Stimulated activated naive CD8-positive, alpha-beta T cell treated with anti-CD3 and anti-CD28 coated beads, Interleukin-15, Interleukin-2, amounts not matched to agents 100 U/mL and 50 U/mL, for 24 hours (primary cell): ENCODE data around the gene POU2F1.

Experiments used
- ATAC-seq: fragments of 150-1000 bp; cut with Tn5 transposase; one replicate; pipeline ENCODE4 v1.10.0; 2021
- DNase-seq: peaks from one replicate; pipeline ENCODE4 v3.0.0; 2021

Gene POU2F1

DNA sequence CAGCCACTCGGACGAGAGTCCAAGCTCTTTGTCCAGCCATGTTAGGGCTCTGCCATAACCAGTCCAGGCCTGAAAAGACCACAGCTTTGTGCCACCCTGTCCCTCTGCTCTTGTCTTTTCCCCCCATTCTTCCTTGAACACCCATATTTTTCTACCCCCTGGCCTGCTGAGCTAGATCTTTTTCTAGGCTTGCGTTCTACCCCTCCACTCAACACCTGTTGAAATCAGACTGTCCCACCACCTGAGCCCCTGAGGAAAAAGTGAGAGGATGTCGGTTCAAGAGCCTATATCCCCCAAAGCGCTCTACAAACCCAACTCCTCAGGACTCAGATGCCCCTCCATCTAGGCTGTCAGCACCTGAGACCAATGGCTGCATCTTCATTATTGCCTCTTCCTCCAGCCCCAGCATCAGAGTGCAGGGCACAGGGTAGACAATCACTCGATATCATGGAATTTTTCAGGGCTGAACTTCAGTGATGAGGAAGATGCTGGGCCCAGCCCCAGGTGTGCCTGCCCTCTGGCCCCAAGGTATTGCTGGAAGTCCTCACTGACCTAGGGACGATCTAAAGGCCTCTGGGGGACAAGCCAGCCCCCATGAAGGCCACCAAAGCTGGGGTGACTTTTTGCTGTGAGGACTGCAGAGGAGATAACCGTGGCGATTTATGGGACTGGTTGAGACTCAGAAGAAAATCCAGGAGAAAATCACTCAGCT is 222.3 kb downstream of the POU2F1 start:
- ATAC-seq (no peak), DNase-seq (no peak)

DNA sequence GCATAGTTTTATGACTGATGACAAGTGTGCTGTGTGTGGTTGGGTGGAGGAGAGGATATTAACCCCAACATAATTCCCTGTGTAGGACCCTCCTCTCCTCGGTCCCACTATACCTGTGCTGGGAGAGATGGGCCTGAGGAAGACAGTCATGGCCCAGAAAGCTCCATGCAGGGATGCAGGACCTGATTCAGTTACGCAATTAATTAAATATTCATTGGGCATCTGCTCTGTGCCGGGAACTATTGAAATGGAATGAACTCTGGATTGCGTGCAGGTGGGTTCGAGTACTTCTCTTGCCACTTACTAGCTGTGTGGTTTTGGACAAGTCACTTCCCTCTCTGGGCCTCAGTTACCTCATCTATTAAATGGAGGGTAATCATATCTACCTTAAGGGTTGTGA is 223.1 kb downstream of the POU2F1 start:
- ATAC-seq (no peak), DNase-seq (no peak)

DNA sequence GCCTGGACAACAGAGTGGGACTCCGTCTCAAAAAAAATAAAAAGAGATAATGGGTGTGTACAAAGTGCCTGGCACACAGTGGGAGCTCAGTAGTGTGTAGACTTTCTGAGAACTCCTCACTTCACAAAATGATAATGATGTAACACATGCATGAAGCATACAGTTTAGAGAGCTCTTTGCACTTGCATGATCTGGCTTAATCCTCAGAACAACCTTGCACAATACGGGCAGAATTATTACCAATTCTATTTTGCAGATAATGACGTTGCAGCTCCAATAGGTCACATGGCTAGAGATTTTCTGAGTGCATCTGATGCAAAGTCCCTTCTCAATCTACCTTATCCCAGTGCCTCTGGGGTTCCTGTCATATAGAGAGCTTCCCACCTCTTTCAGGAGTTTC is 226.3 kb downstream of the POU2F1 start:
- no peak for DNase-seq
- ATAC-seq = no peak

DNA sequence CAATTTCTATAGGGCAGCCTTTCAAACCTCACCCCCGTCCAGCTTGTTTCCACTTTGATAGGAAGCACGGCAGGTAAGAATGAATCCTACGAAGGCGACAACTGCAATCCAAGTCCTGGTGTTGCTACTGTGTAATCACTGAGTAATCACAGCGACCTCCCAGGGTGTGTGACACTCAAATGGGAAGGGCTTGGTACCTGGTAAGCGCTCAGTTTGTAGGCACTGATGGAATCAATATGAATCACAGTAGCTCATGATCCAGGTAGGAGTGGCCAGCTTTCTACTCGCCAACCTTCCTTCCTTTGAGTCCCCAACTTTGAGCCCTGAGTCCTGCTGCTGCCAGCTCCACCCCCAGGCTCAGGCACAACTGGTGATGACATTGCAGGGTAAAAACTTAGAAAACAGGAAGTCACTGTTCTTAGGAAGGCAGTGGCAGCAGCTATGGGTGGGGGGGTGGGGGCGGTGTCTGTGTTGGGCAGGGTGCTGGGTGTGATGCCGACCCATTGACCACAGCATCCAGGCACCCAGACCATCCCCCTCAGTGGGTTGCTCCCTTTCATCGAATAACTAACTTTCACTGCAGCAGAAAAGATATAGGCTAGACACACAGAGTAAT is 226.9 kb downstream of the POU2F1 start:
- ATAC-seq (peak; percentile 91), DNase-seq (peak; percentile 71)

DNA sequence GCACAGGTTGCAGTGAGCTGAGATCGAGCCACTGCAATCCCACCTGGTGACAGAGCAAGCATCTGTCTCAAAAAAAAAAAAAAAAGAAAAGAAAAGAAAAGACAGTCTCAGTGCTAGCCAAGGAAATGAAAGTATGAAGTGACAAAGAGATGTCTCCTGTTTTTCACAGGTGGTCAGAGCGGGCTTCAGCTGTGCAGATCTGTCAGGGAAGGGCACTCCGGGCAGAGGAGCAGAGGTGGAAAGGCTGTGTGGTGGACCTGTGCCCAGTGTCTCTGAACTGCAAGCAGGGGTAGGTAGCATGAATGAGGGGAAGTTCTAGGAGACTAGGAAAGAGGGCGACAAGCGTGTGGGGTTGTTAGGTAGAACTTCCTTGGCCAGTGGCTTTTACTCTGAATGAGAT is 230.2 kb downstream of the POU2F1 start:
- no peak for DNase-seq
- no peak for ATAC-seq

DNA sequence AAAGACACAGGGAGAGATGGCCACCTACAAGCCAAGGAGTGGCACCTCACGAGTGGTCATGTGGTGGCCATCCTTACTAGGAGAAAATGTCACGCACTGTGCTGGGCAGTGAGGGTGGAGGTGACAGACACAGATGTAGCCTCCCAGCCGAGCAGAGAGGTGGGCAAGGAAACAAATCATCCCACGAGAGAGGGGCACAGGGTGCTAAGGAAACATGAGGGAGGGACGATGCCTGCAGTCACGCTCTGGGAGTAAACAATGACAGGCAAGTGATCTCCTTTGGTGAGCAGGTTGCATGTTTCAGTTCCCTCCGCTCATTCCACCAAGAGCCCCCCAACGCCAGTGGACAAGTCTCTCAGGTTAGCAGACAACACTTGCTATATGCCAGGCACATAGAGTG is 231.8 kb downstream of the POU2F1 start:
- DNase-seq = no peak
- ATAC-seq = no peak

DNA sequence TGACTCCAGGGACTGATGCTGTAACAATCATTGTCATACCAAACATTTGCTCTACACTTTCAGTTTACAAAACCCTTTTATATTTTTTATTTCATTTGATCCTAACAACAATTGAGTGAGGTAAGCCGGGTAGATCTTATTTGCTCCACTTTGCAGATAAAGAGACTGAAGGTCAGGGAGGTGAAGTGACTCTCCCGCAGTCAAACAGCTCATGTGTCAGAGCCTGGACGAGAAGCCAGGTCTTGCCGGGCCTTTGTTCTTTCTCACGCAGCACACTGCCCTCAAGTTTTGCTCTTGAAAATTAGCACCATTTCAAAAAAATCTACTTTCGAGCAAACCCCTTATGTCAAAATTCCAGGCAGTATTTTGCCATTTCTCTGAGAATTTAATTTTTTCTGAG is 232.4 kb downstream of the POU2F1 start:
- no peak for ATAC-seq

DNA sequence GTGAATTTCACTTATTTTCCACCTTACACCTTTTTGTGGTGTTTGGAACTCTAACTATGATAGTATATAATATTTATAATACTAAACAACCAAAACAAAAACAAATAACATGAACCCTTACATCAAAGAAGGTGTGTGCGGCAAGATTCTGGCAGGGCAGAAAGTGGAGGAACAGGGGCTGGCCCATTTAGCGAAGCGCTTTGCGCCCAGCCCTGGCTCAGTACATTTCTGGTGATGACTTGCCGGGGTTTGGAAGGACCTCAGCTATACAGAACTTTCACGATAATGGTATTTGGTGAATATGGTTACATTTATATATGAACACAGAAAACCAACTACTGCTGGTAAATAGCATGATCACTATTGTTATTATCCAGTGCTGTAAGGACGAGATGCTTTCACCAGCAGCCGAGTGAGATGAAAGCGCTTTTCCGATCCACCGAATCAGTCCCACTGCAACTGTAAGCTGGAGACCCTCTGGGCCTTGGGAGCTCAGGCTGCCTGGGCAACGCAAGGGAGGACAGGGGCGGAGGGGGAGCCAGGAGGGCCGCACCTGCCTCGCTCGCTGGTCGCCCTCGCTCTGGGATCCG is 233.7 kb downstream of the POU2F1 start:
- peak; percentile 1 for ATAC-seq
- DNase-seq = no peak

More for the DNA sequence above, 232.4 kb downstream of the POU2F1 start:
- no peak for DNase-seq

DNA sequence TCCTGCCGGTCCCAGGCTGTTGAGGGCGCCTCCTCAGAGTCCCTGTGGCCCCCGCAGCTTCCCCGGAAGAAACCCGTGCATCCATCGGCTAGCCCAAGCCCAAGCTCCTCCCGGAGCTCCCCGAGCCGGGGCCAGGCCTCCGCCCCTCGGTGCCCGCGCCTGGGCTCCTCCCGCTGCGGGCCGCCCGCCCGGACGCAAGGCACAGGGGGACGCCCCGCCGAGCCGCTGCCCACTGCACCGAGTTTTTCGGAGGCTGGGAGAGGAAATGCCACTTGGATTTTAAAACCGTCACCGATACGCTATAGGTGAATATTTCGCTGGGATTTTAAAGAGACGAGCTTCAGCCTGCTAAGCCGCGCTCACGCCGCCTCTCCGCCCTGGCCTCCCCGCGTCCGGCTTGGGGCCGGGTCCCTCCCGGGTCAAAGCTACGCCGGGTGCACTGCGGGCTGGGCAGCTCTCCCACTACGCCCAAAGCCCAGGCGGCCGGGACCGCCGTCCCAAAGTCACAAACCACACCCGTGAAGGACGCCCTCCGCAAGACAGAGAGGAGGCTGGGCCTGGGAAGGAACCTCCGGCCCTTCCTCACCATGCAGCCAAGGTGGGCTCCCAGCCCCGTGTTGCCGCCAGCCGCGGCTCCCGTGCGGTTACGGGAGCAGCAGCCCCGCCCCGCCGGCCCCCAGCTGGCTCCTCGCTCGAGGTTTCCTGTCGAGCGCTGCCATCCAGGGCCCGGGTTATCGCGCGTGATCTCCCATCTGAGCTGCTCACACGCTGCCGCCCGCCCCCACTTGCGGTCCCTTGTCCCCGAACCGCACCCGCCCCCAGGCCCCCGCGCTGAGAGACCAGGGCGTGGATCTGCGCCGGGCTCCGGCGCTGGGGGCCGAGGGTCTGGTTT is 234.5 kb downstream of the POU2F1 start:
- peak; percentile 67 for ATAC-seq
- peak; percentile 84 for DNase-seq

DNA sequence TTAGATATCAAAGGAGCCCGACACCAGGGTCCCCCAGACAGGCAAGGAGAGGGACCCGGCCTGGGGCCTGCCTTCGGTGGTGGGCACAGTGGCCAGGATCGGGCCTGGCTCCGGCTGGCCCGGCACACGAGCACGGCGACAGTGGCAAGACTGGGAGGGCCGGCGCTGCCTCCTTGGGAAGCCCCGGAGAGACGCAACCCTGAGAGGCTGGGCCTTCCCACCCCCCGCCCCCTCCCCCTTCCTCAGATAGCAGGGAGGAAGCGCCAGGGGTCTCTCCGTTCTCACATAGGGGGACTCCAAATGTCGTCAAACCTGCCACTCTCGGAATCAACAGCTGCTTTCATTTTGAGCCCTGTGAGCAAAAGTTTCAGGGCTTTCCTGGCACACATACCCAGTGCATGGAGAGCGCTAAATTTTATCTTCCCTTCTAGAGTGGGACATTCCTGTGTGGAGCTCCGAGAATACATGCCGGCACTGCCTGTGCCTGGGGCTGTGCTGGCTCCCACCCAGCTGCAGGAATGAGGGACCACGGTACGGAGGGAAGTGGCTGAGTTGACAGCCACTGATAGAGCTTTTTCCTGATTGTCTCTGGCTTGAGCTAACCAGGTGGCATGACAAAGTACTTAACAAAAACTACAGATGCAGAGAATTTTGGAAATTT is 235.2 kb downstream of the POU2F1 start:
- peak; percentile 63 for ATAC-seq
- DNase-seq = peak; percentile 70

DNA sequence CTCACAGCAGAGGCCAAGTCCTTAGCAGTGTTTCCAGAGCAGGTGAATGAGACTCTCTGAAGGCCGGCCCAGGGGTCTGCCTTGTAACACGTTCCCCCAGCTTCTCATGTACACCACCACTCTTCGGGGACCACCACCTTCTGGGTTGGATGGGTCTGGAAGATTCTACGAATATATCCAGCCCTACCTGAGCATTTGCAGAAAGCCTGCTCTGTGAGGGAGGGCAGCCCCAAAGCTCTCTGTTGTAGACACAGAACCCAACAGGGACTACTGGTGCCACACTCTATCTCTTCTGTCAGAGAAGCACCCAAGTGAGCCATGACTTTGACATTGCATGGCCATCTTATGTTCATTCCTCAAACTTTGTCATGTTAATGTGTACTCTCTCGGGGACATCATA is 235.8 kb downstream of the POU2F1 start:
- DNase-seq (no peak), ATAC-seq (no peak)

DNA sequence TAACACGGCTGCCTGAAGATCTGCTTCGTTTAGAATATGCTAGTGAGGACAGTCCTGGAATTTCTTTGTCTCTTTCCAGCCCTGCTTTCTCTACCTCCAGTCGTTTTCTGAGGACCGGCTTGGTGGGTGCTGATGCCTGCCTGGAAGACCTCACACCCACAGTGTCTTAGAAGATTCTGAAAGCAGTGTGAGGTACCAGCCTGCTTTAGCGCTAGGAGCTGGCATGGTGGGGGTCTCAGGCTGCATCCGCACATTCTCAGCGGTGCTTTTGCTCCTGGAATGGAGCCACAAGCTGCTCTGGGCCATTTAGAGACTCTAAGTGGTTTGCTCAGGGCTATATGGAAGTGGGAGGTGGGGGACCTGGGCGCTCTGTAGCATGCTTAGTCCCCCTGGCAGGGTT is 236.2 kb downstream of the POU2F1 start:
- DNase-seq (no peak), ATAC-seq (no peak)

DNA sequence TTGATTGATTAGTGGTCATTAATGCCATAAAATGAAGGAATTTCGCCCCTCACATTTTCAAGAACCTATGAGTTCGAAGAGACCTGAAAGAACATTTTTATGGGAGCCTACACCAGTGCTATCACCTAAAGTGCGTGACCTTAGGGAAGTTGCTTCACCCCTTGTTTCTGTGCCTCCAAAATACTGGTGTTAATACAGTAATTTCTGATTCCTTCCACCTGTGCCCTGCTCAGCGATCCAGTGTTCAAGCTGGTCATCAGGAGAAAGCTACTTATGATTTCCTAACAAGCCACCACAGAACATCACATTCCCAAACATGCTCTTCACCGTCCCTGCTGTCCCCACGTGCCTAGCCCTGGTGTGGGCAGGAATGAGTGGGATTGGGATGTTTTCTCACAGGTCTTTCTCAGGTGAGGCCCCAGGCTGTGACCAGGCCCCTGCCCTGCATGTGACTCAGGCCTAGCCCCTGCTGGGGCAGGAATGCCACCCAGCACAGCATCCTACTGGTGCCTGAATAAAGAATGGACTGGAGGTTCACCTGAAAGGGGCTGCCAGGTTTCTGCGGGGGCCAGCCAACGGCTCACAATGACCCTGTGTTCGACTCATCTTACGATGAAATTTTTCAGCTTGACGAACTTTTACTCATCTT is 237.4 kb downstream of the POU2F1 start:
- DNase-seq (no peak), ATAC-seq (no peak)

DNA sequence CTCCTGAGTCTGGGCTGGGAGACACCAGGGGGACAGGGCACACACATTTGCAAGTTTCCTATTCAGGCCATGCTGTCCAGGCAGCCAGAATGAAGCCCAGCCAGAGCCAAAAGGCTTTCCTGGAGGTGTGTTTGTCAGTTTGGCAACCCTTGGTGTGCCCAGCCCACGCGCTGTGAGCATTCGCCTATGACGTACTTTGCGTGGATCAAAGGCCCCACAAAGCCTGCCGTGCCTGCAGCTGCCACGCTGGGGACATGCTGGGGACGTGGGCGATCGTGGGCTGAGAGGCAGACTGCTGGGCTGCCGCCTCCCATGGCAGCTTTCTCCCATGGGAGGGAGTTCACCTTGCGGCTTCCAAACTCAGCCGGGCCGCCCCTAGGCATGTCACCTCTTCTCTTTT is 240.2 kb downstream of the POU2F1 start:
- ATAC-seq (peak; percentile 44), DNase-seq (peak; percentile 50)

DNA sequence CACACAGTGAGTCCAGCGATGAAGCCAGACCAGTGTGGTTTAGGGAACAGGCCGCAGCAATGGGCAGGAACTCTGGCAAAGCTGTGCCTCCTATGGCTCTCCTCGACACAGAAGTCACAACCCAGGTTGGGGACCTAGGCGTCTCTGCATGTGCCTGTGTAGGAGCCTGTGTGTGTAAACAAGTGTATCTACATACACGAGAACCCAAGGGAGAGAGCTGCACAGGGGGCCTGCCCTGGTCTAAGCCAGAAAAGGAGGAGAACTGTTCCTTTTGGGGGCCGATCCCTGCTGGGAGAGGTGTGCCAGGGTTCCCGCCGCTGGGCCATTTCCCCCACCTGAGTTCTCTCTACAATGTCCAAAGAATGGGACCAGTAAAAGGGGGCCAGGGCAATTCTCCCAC is 241.7 kb downstream of the POU2F1 start:
- ATAC-seq = no peak
- DNase-seq = no peak

DNA sequence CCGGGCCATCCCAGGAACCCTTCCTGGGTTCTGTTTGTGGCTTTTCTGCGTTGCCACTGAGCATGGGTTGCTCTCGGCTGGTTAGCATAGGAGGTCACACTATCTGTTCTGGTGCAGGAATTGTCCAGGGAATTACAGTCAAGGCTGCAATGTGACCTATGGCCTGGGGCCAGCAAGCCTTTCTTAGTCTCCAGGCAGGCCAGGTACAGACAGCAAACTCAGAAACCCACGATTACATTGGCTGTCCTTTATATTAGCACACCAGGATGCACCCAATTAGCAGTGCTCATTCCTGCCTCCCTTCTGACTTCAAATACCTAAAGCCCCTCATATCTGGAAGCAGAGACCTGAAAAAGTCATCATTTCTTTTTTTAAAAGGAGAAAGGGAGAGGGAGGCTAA is 242.4 kb downstream of the POU2F1 start:
- DNase-seq (no peak), ATAC-seq (no peak)

DNA sequence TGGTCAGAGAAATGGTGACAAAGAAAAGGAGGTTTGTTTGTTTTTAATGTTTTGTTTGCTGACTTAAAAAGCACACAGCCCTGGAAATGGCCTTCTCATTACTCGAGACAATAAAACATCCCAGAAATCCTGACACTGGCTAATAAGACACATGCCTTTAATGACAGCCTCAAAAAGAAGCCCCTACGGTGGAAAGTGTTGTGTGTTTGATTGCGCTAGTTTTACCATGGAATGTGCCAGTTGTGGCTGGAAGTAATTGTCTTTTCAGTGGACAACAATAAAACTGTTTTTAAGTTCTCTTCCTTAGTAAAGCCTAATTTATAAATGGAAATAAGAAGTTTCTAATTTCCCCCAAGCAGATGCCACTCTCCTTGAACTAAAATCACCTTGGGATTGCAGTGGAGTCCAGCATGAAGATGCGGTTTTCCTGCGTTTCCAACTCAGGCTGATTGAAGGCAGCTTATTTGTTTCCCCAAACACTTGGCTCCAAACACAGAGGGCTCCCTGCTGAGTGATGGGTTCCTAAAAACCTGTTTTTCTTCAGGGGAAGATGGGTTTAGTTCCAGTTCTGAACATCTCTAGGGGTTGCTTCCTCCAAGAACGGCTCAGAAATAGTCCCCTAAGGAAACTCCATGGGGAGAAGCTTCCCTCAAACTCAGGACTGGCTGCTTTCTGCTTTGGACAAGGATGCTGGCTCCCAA is 243.3 kb downstream of the POU2F1 start:
- DNase-seq (no peak), ATAC-seq (no peak)

DNA sequence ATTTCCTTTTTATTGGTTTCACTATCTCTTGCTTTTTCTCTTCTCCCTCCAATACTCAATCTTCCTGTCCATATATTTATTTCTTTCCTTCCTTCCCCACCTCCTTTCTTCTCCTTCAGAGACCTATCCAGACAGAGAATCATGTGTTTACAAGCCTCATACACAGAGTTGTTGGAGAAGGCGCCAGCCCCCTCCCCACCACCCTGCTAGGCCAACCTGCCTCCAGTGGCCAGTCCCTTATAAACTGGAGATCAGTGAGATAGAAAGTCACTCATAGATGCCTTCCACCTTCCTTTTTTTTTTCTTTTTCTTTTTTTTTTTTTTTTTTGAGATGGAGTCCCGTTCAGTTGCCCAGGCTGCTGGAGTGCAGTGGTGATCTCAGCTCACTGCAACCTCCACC is 244.3 kb downstream of the POU2F1 start:
- ATAC-seq (no peak), DNase-seq (no peak)

DNA sequence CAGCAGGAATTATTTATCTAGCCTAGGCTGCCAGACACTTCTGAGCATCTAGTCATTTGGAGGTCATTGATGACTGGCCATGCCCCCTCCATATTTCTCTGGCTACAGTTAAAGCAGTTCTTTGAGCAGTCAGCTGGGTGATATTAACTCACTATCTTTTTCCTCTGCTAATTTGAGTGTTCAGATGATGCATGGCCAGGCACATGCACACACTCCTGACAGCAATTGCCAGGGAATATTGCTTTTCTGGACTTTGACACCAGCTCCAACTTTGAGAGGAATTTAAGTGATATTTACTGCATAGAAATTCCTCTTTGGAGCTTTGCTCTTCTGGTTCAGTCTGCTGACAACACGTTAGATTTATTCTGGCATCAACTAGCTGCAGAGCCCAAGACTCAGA is 245.1 kb downstream of the POU2F1 start:
- DNase-seq (no peak), ATAC-seq (no peak)

DNA sequence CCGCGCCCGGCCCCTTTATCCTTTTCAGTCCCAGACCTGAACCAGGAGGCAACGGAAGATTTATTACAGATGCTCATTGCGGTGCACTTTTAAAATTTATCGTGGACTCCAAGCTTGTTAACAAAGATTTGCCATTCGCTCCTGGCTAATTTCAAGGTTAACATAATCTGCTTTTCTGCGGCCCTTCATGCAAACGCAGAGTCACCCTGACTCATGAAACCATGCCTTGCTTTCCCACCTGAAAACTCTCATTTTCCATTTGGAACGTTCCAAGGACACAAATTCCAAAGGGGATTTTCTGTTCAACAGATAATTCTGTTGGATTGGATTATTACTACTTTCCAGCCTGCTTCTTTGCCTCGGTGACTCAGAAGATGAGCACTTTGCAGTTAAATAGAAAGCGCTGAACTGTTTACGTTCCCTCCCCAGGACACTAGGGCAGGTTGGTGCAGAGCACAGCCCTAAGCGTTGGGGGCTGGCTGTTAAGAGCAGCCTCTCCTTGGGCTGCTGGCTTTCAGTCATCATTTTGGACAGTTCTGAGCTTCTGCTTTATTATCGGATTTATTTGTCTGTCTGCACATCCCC is 246.5 kb downstream of the POU2F1 start:
- ATAC-seq = no peak

DNA sequence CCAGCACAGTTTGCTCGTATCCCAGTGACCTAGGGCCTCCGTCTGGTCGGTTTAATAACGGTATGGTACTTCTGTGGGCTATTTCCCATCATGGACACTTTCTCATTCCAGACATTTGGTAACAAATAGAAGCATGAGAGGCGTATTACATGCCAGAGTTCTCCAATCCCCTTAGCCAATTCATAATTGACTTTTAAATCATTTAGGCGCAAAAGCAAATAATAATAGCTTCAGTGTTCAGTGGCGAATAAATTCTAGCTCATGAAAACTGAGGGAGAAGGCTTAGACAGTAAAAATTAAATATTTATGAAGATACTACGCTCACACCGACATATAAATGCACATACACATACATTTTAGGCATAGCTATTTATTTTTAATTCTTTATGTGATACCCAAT is 247.1 kb downstream of the POU2F1 start:
- ATAC-seq = no peak
- no peak for DNase-seq

More for the DNA sequence above, 246.5 kb downstream of the POU2F1 start:
- no peak for DNase-seq
